HepG2 (cell line): ENCODE results near the gene XPNPEP3. TPM values are rescaled to one million over a fixed set of nuclear protein-coding genes. Genes with fewer than 3 reads are reported as not detected.
"Not testable (repeated sequence)": the region's sequence is repeated elsewhere in the genome, so short reads cannot be mapped to it uniquely, and the experiment has no call there.

Source experiments
- ATAC-seq: fragments of 200-7000 bp; cut with Tn5 transposase; 3 replicates; pipeline ENCODE4 v1.9.1; 2020; ENCODE audit warnings: mild to moderate bottlenecking, moderate library complexity
- BruUV-seq: library from RNA; stranded (reverse); fragments of 400-500 nt; replicated peaks from 2 replicates; lab custom pipeline; 2021; lab: Mats Ljungman, UMichigan
- CTCF ChIA-PET: fragments of 300-600 bp; formaldehyde crosslinking; extraction: SDS; loops from one replicate; lab custom pipeline; 2021; ENCODE audit warnings: low total read pairs, inconsistent platforms, low intra/inter-chr PET ratio; lab: Yijun Ruan, JAX
- POLR2A ChIA-PET: fragments of 350-600 bp; sonication (Branson Sonifier 250); formaldehyde crosslinking; loops from one replicate; lab custom pipeline; 2020; ENCODE audit warnings: antibody characterized with exemption, inconsistent platforms; lab: Yijun Ruan, JAX
- DNase-seq: peaks from one replicate; pipeline ENCODE4 v3.0.0-alpha.2; 2015; ENCODE audit warnings: low spot score
- FAIRE-seq: peaks from 3 replicates; lab custom pipeline; 2011; peaks lifted over from hg19 to GRCh38; lab: Jason Lieb, UNC
- H2AFZ ChIP-seq: one replicate; pipeline ENCODE4 v1.6.1; 2011; ENCODE audit warnings: low read length, inconsistent platforms
- H3K27ac ChIP-seq: fragments of 300-600 bp; 3 replicates; pipeline ENCODE4 v1.8.0; 2011; ENCODE audit warnings: mixed run types, mild to moderate bottlenecking, mixed read lengths, low read length, inconsistent platforms; ENCODE audit not compliant: insufficient read depth; ENCODE audit errors: extremely low read length
- H3K27me3 ChIP-seq, 2 experiments: fragments of 200-600 bp in 1 of 2; 2 replicates in 1 of 2; 3 replicates in 1 of 2; pipeline versions ENCODE4 v1.6.0 to v1.8.0; 2011; ENCODE audit warnings: low read length in 2 of 2, mild to moderate bottlenecking in 2 of 2, moderate library complexity in 2 of 2, inconsistent platforms in 1 of 2; ENCODE audit not compliant: insufficient read depth in 2 of 2, control insufficient read depth in 1 of 2
- H3K36me3 ChIP-seq, 2 experiments: fragments of 200-600 bp in 1 of 2; replicated peaks in 1 of 2; 2 replicates in 1 of 2; 3 replicates in 1 of 2; pipeline versions ENCODE4 v1.5.1 to v1.8.0; 2011; ENCODE audit warnings: low read length in 2 of 2, inconsistent platforms in 1 of 2; ENCODE audit not compliant: insufficient read depth in 2 of 2, control insufficient read depth in 1 of 2
- H3K4me1 ChIP-seq: 2 replicates; pipeline ENCODE4 v1.5.1; 2012; ENCODE audit warnings: low read length, inconsistent platforms; ENCODE audit not compliant: insufficient read depth
- H3K4me2 ChIP-seq: 2 replicates; pipeline ENCODE4 v1.6.0; 2011; ENCODE audit warnings: low read depth, low read length, inconsistent platforms
- H3K4me3 ChIP-seq, 3 experiments: fragments of 200-600 bp in 1 of 3; sonication (generic), shearing (Covaris generic) in 1 of 3; replicated peaks in 1 of 3; 2 replicates each; pipeline ENCODE4 v1.5.1; 2011 to 2016; ENCODE audit warnings: low read length in 3 of 3, inconsistent platforms in 2 of 3, low read depth in 2 of 3, mild to moderate bottlenecking in 2 of 3, control low read depth in 1 of 3, mixed read lengths in 1 of 3; ENCODE audit not compliant: insufficient read depth in 1 of 3
- H3K79me2 ChIP-seq: one replicate; pipeline ENCODE4 v1.6.1; 2011; ENCODE audit warnings: low read length, inconsistent platforms; ENCODE audit not compliant: insufficient read depth
- H3K9ac ChIP-seq: 2 replicates; pipeline ENCODE4 v1.6.0; 2011; ENCODE audit warnings: mild to moderate bottlenecking, low read depth, low read length, inconsistent platforms; ENCODE audit not compliant: insufficient read depth
- H3K9me3 ChIP-seq: 2 replicates; pipeline ENCODE4 v1.5.1; 2012; ENCODE audit warnings: mild to moderate bottlenecking, low read length
- H4K20me1 ChIP-seq: 2 replicates; pipeline ENCODE4 v1.6.0; 2011; ENCODE audit warnings: inconsistent platforms, mild to moderate bottlenecking, low read length, moderate library complexity; ENCODE audit not compliant: insufficient read depth
- ELF1 ChIP-seq: sonication (generic); formaldehyde crosslinking; IDR thresholded peaks from 2 replicates; pipeline ENCODE4 v1.4.0; 2020; ENCODE audit warnings: missing genetic modification reagents
- FOXA1 ChIP-seq, 2 experiments: fragments of 450-650 bp in 1 of 2; sonication (generic) in 1 of 2; formaldehyde crosslinking in 1 of 2; IDR thresholded peaks; 2 replicates each; pipeline versions ENCODE4 v1.4.0 to v1.6.1; 2016 to 2020; ENCODE audit warnings: missing genetic modification reagents in 1 of 2
- GRHL1 ChIP-seq: sonication (generic); formaldehyde crosslinking; conservative IDR thresholded peaks from 2 replicates; pipeline ENCODE4 v1.8.0; 2022; ENCODE audit warnings: missing genetic modification reagents
- HIVEP1 ChIP-seq: sonication (generic); formaldehyde crosslinking; IDR thresholded peaks from 2 replicates; pipeline ENCODE4 v1.4.0; 2020; ENCODE audit warnings: mild to moderate bottlenecking, missing genetic modification reagents
- KDM3A ChIP-seq: IDR thresholded peaks from 2 replicates; pipeline ENCODE4 v1.6.1; 2018; ENCODE audit warnings: low read depth, missing compliant biosample characterization
- KMT2A ChIP-seq: sonication (generic); formaldehyde crosslinking; IDR thresholded peaks from 2 replicates; pipeline ENCODE4 v1.4.0; 2020; ENCODE audit warnings: missing genetic modification reagents
- MED13 ChIP-seq: sonication (generic); formaldehyde crosslinking; IDR thresholded peaks from 2 replicates; pipeline ENCODE4 v1.5.0; 2020; ENCODE audit warnings: missing genetic modification reagents
- NFE2 ChIP-seq: sonication (generic); formaldehyde crosslinking; IDR thresholded peaks from 2 replicates; pipeline ENCODE4 v1.4.0; 2020; ENCODE audit warnings: missing genetic modification reagents
- SIN3B ChIP-seq: fragments of 150-350 bp; IDR thresholded peaks from 2 replicates; pipeline ENCODE4 v1.6.1; 2014; ENCODE audit warnings: low read length
- TCF7L2 ChIP-seq: IDR thresholded peaks from 2 replicates; pipeline ENCODE4 v1.6.1; 2011; ENCODE audit warnings: mild to moderate bottlenecking, low read depth, low read length, moderate library complexity
- TFE3 ChIP-seq: IDR thresholded peaks from 2 replicates; pipeline ENCODE4 v1.6.1; 2016
- ZFP37 ChIP-seq: sonication (generic); formaldehyde crosslinking; IDR thresholded peaks from 2 replicates; pipeline ENCODE4 v1.4.0; 2020; ENCODE audit warnings: missing genetic modification reagents, borderline replicate concordance
- ZNF34 ChIP-seq: sonication (generic); formaldehyde crosslinking; IDR thresholded peaks from 2 replicates; pipeline ENCODE4 v1.4.0; 2020; ENCODE audit warnings: mild to moderate bottlenecking, missing genetic modification reagents, borderline replicate concordance
- ZNF367 ChIP-seq: sonication (generic); formaldehyde crosslinking; IDR thresholded peaks from 2 replicates; pipeline ENCODE4 v1.4.0; 2020; ENCODE audit warnings: missing genetic modification reagents, borderline replicate concordance
- ZNF619 ChIP-seq: sonication (generic); formaldehyde crosslinking; IDR thresholded peaks from 2 replicates; pipeline ENCODE4 v1.4.0; 2020; ENCODE audit warnings: mild to moderate bottlenecking, missing genetic modification reagents
- ZNF766 ChIP-seq: sonication (generic); formaldehyde crosslinking; IDR thresholded peaks from 2 replicates; pipeline ENCODE4 v1.5.0; 2020; ENCODE audit warnings: missing genetic modification reagents, borderline replicate concordance
- WGBS: methylation state at CpG from one replicate; pipeline ENCODE4 v1.1.6; 2017; ENCODE audit warnings: low lambda C conversion rate; 5-methylcytosine and 5-hydroxymethylcytosine counted together
- in situ Hi-C: cut with HindIII; loops from 2 replicates; pipeline ENCODE4 v1.10.0; 2017; ENCODE audit warnings: low pct_unique_long_range_greater_than_20kb; ENCODE audit not compliant: extremely low pct_ligation_motif_present
- intact Hi-C: fragments of 100-400 bp; cut with micrococcal nuclease; formaldehyde crosslinking; loops from one replicate; pipeline ENCODE4 v1.10.0; 2022; ENCODE audit not compliant: unreplicated experiment
- polyA plus RNA-seq, 8 experiments: library from polyadenylated mRNA; depleted of rRNA in 3 of 8; stranded (reverse) in 7 of 8; unstranded in 1 of 8; fragments of >200 nt; fragmentation: Illumina TruSeq in 4 of 8; extraction: Trizol in 4 of 8; gene quantifications; 2 replicates each; pipeline versions ENCODE4 v1.2.1 to v1.2.3, GENCODE V29; 2011 to 2016; ENCODE audit warnings: low read depth in 4 of 8, missing spikeins in 1 of 8, mixed read lengths in 1 of 8; ENCODE audit not compliant: insufficient read depth in 1 of 8
- total RNA-seq, 5 experiments: library from RNA; depleted of rRNA; stranded (reverse); fragments of >200 nt; fragmentation: Illumina TruSeq; extraction: Trizol; gene quantifications; 2 replicates each; pipeline ENCODE4 v1.2.3, GENCODE V29; 2016; ENCODE audit warnings: low read depth in 1 of 5
- TF ChIP-seq, protein P1 (sequence below): sonication (generic); formaldehyde crosslinking; IDR thresholded peaks from 2 replicates; pipeline ENCODE4 v1.8.0; 2022; ENCODE audit warnings: missing genetic modification reagents, mild to moderate bottlenecking, borderline replicate concordance

The XPNPEP3 gene
- total and polyA plus RNA-seq, 2 of the 13 experiments (the other 11 are each of a cell fraction or from before 2014, with no cell fraction given): 10.3 to 14.0 TPM

- Histone ChIP-seq H3K27ac (no peak overlapping the region), H3K4me2 (no peak overlapping the region), H3K4me1 (no peaks in the 10 kb centered on the region), H3K9me3 (no peaks in the 10 kb centered on the region), H2AFZ (no peak overlapping the region), H3K79me2 (no peaks in the 10 kb centered on the region), H3K36me3 (peaks cover 1 to 7% of the 10 kb centered on the region in 2 experiments; a peak in 3 of 5 replicates), H3K27me3 (no peaks in the 10 kb centered on the region), H3K9ac (no peak overlapping the region), H3K4me3 (no peak overlapping the region), H4K20me1 (no peaks in the 10 kb centered on the region)
- DNase-seq (no peak), FAIRE-seq (no peak), ATAC-seq (no peak)
- WGBS: 85% methylated on average over 3 of the region's 3 CpGs
- in situ Hi-C loops (no loop called here), intact Hi-C loops (no loop called here)
- ChIA-PET CTCF (no interaction called here), POLR2A (no interaction called here)
- BruUV-seq: no TSS peak
- no peak for TF ChIP-seq NFE2 (CRISPR knock-in tag)
- no peak for TF ChIP-seq ZNF34 (CRISPR knock-in tag)
- TF ChIP-seq ZFP37 (CRISPR knock-in tag): no peak
- no peak for TF ChIP-seq KMT2A (CRISPR knock-in tag)
- no peak for TF ChIP-seq MED13
- TF ChIP-seq ZNF766 (CRISPR knock-in tag): no peak
- no peak for TF ChIP-seq FOXA1 (IDR thresholded peaks at IDR 0.05)
- TF ChIP-seq FOXA1 (CRISPR knock-in tag; IDR thresholded peaks at IDR 0.05): no peak
- TF ChIP-seq TFE3 (CRISPR knock-in tag): no peak
- no peak for TF ChIP-seq ELF1 (CRISPR knock-in tag)
- TF ChIP-seq, protein P1, sequence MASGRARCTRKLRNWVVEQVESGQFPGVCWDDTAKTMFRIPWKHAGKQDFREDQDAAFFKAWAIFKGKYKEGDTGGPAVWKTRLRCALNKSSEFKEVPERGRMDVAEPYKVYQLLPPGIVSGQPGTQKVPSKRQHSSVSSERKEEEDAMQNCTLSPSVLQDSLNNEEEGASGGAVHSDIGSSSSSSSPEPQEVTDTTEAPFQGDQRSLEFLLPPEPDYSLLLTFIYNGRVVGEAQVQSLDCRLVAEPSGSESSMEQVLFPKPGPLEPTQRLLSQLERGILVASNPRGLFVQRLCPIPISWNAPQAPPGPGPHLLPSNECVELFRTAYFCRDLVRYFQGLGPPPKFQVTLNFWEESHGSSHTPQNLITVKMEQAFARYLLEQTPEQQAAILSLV (CRISPR knock-in tag): no peak
- TF ChIP-seq KDM3A: no peak
- no peak for TF ChIP-seq HIVEP1
- TF ChIP-seq SIN3B: no peak
- TF ChIP-seq TCF7L2: no peak
- no peak for TF ChIP-seq ZNF367
- TF ChIP-seq GRHL1: no peak
- no peak for TF ChIP-seq ZNF619 (CRISPR knock-in tag)
Observed at GRCh38 chr22:40911772-40912171, 54.8 kb downstream of the XPNPEP3 start.

DNA sequence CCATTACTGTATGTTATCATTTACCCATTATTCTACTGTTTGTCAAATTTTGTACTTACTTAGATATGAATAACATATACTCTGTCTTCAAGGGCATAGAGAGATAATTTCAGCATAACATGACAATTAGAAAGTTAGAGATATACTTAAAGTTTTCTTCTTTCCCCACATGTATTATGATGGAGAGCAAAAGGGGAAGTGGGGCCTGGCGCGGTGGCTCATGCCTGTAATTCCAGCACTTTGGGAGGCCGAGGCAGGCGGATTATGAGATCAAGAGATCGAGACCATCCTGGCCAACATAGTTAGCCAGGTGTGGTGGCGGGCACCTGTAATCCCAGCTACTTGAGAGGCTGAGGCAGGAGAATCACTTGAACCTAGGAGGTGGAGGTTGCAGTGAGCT, 56.0 kb downstream of the XPNPEP3 start:
- BruUV-seq, CTCF ChIA-PET, H3K4me1 ChIP-seq, H3K27ac ChIP-seq, H3K9ac ChIP-seq, H3K4me2 ChIP-seq, H4K20me1 ChIP-seq, H3K4me3 ChIP-seq, ATAC-seq, H3K36me3 ChIP-seq, in situ Hi-C loops, H2AFZ ChIP-seq, intact Hi-C loops, H3K9me3 ChIP-seq, POLR2A ChIA-PET, H3K79me2 ChIP-seq, H3K27me3 ChIP-seq, FAIRE-seq, DNase-seq: not testable (repeated sequence)
- WGBS: 97% methylated on average over 6 of the region's 6 CpGs
